H9 (cell line): ENCODE results near the gene NDOR1. TPM values are rescaled to one million over a fixed set of nuclear protein-coding genes. Genes with fewer than 3 reads are reported as not detected.

Source experiments
- DNase-seq: peaks from one replicate; pipeline ENCODE4 v3.0.0-alpha.2; 2017
- H2AFZ ChIP-seq: one replicate; pipeline ENCODE4 v1.6.1; 2013; ENCODE audit warnings: mild to moderate bottlenecking, low read length, control low read depth, moderate library complexity
- H2AK5ac ChIP-seq: 2 replicates; pipeline ENCODE4 v1.6.1; 2013; ENCODE audit warnings: low read length, control low read depth, mixed read lengths; ENCODE audit not compliant: insufficient read length
- H2BK120ac ChIP-seq: one replicate; pipeline ENCODE4 v1.6.1; 2013; ENCODE audit warnings: low read depth, mild to moderate bottlenecking, low read length, control low read depth, inconsistent platforms; ENCODE audit not compliant: poor library complexity, severe bottlenecking
- H2BK12ac ChIP-seq: 2 replicates; pipeline ENCODE4 v1.6.1; 2013; ENCODE audit warnings: low read length, control low read depth, mixed read lengths, low read depth; ENCODE audit not compliant: insufficient read length
- H2BK15ac ChIP-seq: 2 replicates; pipeline ENCODE4 v1.6.1; 2013; ENCODE audit warnings: low read depth, low read length, control low read depth
- H2BK20ac ChIP-seq: one replicate; pipeline ENCODE4 v1.6.1; 2013; ENCODE audit warnings: low read depth, mild to moderate bottlenecking, low read length, control low read depth, inconsistent platforms; ENCODE audit not compliant: poor library complexity, severe bottlenecking
- H2BK5ac ChIP-seq: 2 replicates; pipeline ENCODE4 v1.6.1; 2013; ENCODE audit warnings: low read length, control low read depth, mixed read lengths; ENCODE audit not compliant: insufficient read length
- H3K14ac ChIP-seq: 2 replicates; pipeline ENCODE4 v1.6.1; 2013; ENCODE audit warnings: low read length, control low read depth; ENCODE audit not compliant: insufficient read depth
- H3K18ac ChIP-seq: 2 replicates; pipeline ENCODE4 v1.6.1; 2013; ENCODE audit warnings: low read depth, mild to moderate bottlenecking, mixed read lengths, low read length, control low read depth; ENCODE audit not compliant: insufficient read length
- H3K23ac ChIP-seq: 2 replicates; pipeline ENCODE4 v1.6.1; 2013; ENCODE audit warnings: low read length, control low read depth, mixed read lengths, low read depth; ENCODE audit not compliant: insufficient read length
- H3K23me2 ChIP-seq: 2 replicates; pipeline ENCODE4 v1.6.1; 2013; ENCODE audit warnings: low read depth, mild to moderate bottlenecking, mixed read lengths, low read length, control low read depth; ENCODE audit not compliant: insufficient read length, poor library complexity, severe bottlenecking
- H3K27ac ChIP-seq: 2 replicates; pipeline ENCODE4 v1.5.1; 2013; ENCODE audit warnings: low read length, control low read depth, mixed read lengths, low read depth; ENCODE audit not compliant: insufficient read length
- H3K27me3 ChIP-seq: 2 replicates; pipeline ENCODE4 v1.6.1; 2013; ENCODE audit warnings: low read length, control low read depth, inconsistent platforms; ENCODE audit not compliant: insufficient read depth
- H3K4ac ChIP-seq: 2 replicates; pipeline ENCODE4 v1.6.1; 2013; ENCODE audit warnings: low read depth, mild to moderate bottlenecking, control low read depth, inconsistent platforms, low read length, moderate library complexity
- H3K4me1 ChIP-seq: 2 replicates; pipeline ENCODE4 v1.6.1; 2013; ENCODE audit warnings: low read length, control low read depth, inconsistent platforms; ENCODE audit not compliant: insufficient read depth
- H3K4me2 ChIP-seq: 2 replicates; pipeline ENCODE4 v1.6.1; 2013; ENCODE audit warnings: low read length, control low read depth, mixed read lengths; ENCODE audit not compliant: insufficient read length, insufficient read depth
- H3K56ac ChIP-seq: 2 replicates; pipeline ENCODE4 v1.6.1; 2013; ENCODE audit warnings: low read depth, mild to moderate bottlenecking, mixed read lengths, low read length, control low read depth; ENCODE audit not compliant: insufficient read length
- H3K79me1 ChIP-seq: 2 replicates; pipeline ENCODE4 v1.6.1; 2013; ENCODE audit warnings: low read depth, mild to moderate bottlenecking, moderate library complexity, low read length, control low read depth, inconsistent platforms; ENCODE audit not compliant: insufficient read depth, poor library complexity, severe bottlenecking
- H3K79me2 ChIP-seq: 2 replicates; pipeline ENCODE4 v1.6.1; 2013; ENCODE audit warnings: low read length, control low read depth, inconsistent platforms; ENCODE audit not compliant: insufficient read depth
- H3K9ac ChIP-seq: 2 replicates; pipeline ENCODE4 v1.6.1; 2013; ENCODE audit warnings: low read length, control low read depth, mixed read lengths; ENCODE audit not compliant: insufficient read length; ENCODE audit errors: extremely low read depth
- H3K9me3 ChIP-seq: one replicate; pipeline ENCODE4 v1.6.1; 2013; ENCODE audit warnings: low read depth, low read length, inconsistent platforms; ENCODE audit not compliant: control insufficient read depth
- H3T11ph ChIP-seq: one replicate; pipeline ENCODE4 v1.6.1; 2013; ENCODE audit warnings: mild to moderate bottlenecking, low read length, control low read depth, inconsistent platforms
- H4K20me1 ChIP-seq: one replicate; pipeline ENCODE4 v1.6.1; 2013; ENCODE audit not compliant: control insufficient read depth, insufficient read length, insufficient read depth
- H4K5ac ChIP-seq: 2 replicates; pipeline ENCODE4 v1.6.1; 2013; ENCODE audit warnings: low read depth, mild to moderate bottlenecking, mixed read lengths, low read length, control low read depth; ENCODE audit not compliant: insufficient read length
- H4K8ac ChIP-seq: replicated peaks from 2 replicates; pipeline ENCODE4 v1.6.1; 2013; ENCODE audit warnings: low read length, control low read depth, mixed read lengths, low read depth; ENCODE audit not compliant: insufficient read length
- H4K91ac ChIP-seq: 2 replicates; pipeline ENCODE4 v1.6.1; 2013; ENCODE audit warnings: low read depth, mild to moderate bottlenecking, moderate library complexity, mixed read lengths, low read length, control low read depth; ENCODE audit not compliant: insufficient read length
- H3K27ac Mint-ChIP-seq, 3 experiments: 2 replicates in 2 of 3; 3 replicates in 1 of 3; pipeline ENCODE4 v1.8.0; 2020 to 2021; ENCODE audit warnings: mixed read lengths in 3 of 3, mild to moderate bottlenecking in 1 of 3, moderate library complexity in 1 of 3
- H3K27me3 Mint-ChIP-seq: 2 replicates; pipeline ENCODE4 v1.8.0; 2021; ENCODE audit warnings: low read depth, mild to moderate bottlenecking, moderate library complexity, mixed read lengths
- H3K36me3 Mint-ChIP-seq, 3 experiments: 2 replicates in 2 of 3; 3 replicates in 1 of 3; pipeline ENCODE4 v1.8.0; 2020 to 2021; ENCODE audit warnings: low read depth in 3 of 3, mixed read lengths in 3 of 3; ENCODE audit not compliant: insufficient read depth in 1 of 3
- H3K4me1 Mint-ChIP-seq, 2 experiments: 2 replicates each; pipeline ENCODE4 v1.8.0; 2020; ENCODE audit warnings: mixed read lengths in 2 of 2
- H3K4me3 Mint-ChIP-seq, 2 experiments: 2 replicates in 1 of 2; 3 replicates in 1 of 2; pipeline ENCODE4 v1.8.0; 2020 to 2021; ENCODE audit warnings: mild to moderate bottlenecking in 2 of 2, mixed read lengths in 2 of 2, moderate library complexity in 1 of 2
- H3K9me3 Mint-ChIP-seq, 2 experiments: 2 replicates in 1 of 2; 3 replicates in 1 of 2; pipeline ENCODE4 v1.8.0; 2020; ENCODE audit warnings: mild to moderate bottlenecking in 2 of 2, mixed read lengths in 2 of 2, moderate library complexity in 1 of 2
- WGBS: extraction: QIAGEN DNeasy Blood & Tissue Kit; methylation state at CpG from one replicate; pipeline ENCODE4 v1.1.7; 2013; ENCODE audit warnings: missing lambda C conversion rate, low lambda C conversion rate, mixed read lengths; ENCODE audit not compliant: insufficient read length; ENCODE audit errors: extremely low coverage; 5-methylcytosine and 5-hydroxymethylcytosine counted together
- total RNA-seq: library from RNA; stranded (reverse); gene quantifications from 2 replicates; pipeline ENCODE4 v1.2.1, GENCODE V29; 2021
- TF ChIP-seq, protein P1 (sequence below): fragments of 200-600 bp; sonication (generic); conservative IDR thresholded peaks from 3 replicates; pipeline ENCODE4 v1.8.0; 2021; ENCODE audit warnings: antibody characterized with exemption, mild to moderate bottlenecking

The NDOR1 gene
- total RNA-seq, 1 experiment from 2014 or later: 44.1 TPM

GRCh38 chr9:137221095-137221505, 15.6 kb downstream of the NDOR1 start:
- H3K14ac ChIP-seq: no peak overlapping the region
- H2AFZ ChIP-seq: no peak overlapping the region
- no peak overlapping the region for H2BK5ac ChIP-seq
- no CpG with 5 or more reads among the region's 14 CpGs for WGBS
- H3K9me3 Mint-ChIP-seq: no peaks in the 10 kb centered on the region
- no peak overlapping the region for H3K56ac ChIP-seq
- no peak overlapping the region for H2BK15ac ChIP-seq
- no peaks in the 10 kb centered on the region for H3K79me1 ChIP-seq
- no peaks in the 10 kb centered on the region for H4K20me1 ChIP-seq
- H3K4me1 Mint-ChIP-seq: peaks cover 4 to 8% of the 10 kb centered on the region in 2 experiments
- H3K36me3 Mint-ChIP-seq: peaks cover 0 to 11% (median 0%) of the 10 kb centered on the region in 3 experiments; a peak in 1 of 7 replicates
- H4K8ac ChIP-seq: no peak overlapping the region
- no peaks in the 10 kb centered on the region for H3K27me3 ChIP-seq
- no peaks in the 10 kb centered on the region; the same call in 1 of the 2 replicates for H3K4me1 ChIP-seq
- H3K4ac ChIP-seq: no peak overlapping the region
- no peak overlapping the region for H3K18ac ChIP-seq
- H3K23ac ChIP-seq: no peak overlapping the region
- DNase-seq: no peak
- no peak overlapping the region for H3K9ac ChIP-seq
- no peak overlapping the region for H3T11ph ChIP-seq
- H3K23me2 ChIP-seq: peaks cover 18% of the 10 kb centered on the region
- H4K5ac ChIP-seq: no peak overlapping the region
- no peaks in the 10 kb centered on the region for H3K9me3 ChIP-seq
- H2BK20ac ChIP-seq: no peak overlapping the region
- H2BK12ac ChIP-seq: no peak overlapping the region
- H3K27ac Mint-ChIP-seq: no peak overlapping the region
- TF ChIP-seq, protein P1, sequence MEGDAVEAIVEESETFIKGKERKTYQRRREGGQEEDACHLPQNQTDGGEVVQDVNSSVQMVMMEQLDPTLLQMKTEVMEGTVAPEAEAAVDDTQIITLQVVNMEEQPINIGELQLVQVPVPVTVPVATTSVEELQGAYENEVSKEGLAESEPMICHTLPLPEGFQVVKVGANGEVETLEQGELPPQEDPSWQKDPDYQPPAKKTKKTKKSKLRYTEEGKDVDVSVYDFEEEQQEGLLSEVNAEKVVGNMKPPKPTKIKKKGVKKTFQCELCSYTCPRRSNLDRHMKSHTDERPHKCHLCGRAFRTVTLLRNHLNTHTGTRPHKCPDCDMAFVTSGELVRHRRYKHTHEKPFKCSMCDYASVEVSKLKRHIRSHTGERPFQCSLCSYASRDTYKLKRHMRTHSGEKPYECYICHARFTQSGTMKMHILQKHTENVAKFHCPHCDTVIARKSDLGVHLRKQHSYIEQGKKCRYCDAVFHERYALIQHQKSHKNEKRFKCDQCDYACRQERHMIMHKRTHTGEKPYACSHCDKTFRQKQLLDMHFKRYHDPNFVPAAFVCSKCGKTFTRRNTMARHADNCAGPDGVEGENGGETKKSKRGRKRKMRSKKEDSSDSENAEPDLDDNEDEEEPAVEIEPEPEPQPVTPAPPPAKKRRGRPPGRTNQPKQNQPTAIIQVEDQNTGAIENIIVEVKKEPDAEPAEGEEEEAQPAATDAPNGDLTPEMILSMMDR: no peak
- no peak overlapping the region for H3K27ac ChIP-seq
- no peaks in the 10 kb centered on the region for H3K79me2 ChIP-seq
- H2BK120ac ChIP-seq: no peak overlapping the region
- no peak overlapping the region for H4K91ac ChIP-seq
- H3K27me3 Mint-ChIP-seq: no peaks in the 10 kb centered on the region
- no peak overlapping the region for H3K4me2 ChIP-seq
- H3K4me3 Mint-ChIP-seq: peak overlapping the region; percentile 22 to 60; a peak in 3 of 5 replicates
- no peak overlapping the region for H2AK5ac ChIP-seq
